Measurements from ENCODE around the gene NTRK3. TPM values are rescaled to one million over a fixed set of nuclear protein-coding genes. Genes with fewer than 3 reads are reported as not detected.

The NTRK3 gene
- total RNA-seq, 6 experiments from 2014 or later, result 0.35 to 0.75 (median 0.46) TPM

DNA sequence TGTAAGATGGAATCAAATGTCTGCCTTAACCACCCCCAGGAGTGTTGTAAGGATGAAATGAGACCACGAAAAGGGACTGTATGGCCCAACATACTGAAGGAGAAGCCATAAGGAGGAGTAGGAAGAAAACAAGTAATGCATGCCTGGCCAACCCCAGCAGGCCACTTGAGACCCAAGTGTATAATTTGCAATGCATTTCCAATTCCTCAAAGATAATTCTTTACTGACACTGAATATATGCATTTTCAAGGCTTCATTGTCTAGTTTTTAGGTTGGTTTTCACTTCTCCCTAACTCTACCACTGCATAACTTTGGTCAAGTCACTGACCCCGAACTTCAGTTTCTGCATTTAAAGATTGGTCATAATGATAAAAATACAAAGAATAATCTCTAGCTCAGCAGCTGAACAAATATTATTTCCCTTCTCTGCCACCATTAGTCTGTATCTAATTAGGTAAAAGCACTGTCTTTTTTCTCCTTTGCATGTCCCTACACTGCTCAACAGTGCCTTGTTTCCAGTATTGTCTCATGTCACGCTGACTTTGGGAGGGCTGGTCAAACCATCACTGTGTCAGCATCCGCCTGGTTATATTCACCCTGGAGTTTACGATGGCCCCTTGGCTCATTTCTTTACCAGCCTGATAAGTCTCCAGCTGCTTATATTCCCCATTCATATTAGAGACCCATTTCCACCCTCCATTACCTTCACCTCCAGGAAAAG, 378.6 kb downstream of the NTRK3 start:
- intact Hi-C loops (cut with DNase I), result no loop called here

DNA sequence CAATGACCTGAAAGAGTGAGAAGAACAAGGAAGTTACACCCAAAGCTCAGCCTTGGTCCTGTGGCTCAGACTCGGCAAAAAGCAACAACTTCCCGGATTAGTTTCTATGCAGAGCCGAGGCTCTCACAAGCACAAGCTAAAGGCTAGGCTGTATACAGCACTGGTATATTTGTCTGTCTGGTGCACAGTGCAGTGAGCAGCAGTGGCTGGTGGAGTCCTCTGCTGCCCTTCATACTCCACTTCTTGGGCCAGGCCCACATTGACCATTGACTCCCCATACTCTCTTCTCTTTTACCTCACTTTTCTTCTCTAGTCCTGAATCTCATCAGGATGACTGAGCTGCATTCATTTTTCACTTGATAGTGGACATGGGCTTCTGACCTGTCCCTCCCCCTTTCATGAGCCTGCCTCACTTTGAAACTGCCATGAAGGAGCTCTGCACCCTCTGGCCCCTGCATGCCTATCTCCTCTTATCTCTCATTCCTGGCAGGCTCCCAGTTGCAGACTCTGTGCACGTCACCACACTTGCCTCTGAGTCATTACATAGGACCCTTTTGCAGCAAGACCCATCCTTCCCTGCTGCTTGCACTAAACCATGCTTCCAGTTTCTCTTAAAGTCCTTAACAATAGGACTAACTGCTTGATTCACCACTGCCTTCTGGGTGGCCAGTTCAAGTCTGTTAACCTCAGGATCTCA, 379.3 kb downstream of the NTRK3 start:
- Histone ChIP-seq H3K4me1 (no peaks in the 10 kb centered on the region), H3K36me3 (no peaks in the 10 kb centered on the region), H3K9me3 (no peaks in the 10 kb centered on the region), H3K27me3 (no peaks in the 10 kb centered on the region), H3K27ac (no peak overlapping the region), H3K4me3 (no peak overlapping the region)
- intact Hi-C loops (cut with DNase I), result no loop called here
- DNase-seq (no peak), ATAC-seq (peak in 3 of 4 donors; percentile 26 to 39 (median 28))
- WGBS (ENCODE audit: insufficient coverage, low coverage, low lambda C conversion rate, missing lambda C conversion rate), result 68% methylated on average over 4 of the region's 4 CpGs
- no peak for TF ChIP-seq POLR2A (IDR thresholded peaks at IDR 0.05)
- TF ChIP-seq, protein P1, sequence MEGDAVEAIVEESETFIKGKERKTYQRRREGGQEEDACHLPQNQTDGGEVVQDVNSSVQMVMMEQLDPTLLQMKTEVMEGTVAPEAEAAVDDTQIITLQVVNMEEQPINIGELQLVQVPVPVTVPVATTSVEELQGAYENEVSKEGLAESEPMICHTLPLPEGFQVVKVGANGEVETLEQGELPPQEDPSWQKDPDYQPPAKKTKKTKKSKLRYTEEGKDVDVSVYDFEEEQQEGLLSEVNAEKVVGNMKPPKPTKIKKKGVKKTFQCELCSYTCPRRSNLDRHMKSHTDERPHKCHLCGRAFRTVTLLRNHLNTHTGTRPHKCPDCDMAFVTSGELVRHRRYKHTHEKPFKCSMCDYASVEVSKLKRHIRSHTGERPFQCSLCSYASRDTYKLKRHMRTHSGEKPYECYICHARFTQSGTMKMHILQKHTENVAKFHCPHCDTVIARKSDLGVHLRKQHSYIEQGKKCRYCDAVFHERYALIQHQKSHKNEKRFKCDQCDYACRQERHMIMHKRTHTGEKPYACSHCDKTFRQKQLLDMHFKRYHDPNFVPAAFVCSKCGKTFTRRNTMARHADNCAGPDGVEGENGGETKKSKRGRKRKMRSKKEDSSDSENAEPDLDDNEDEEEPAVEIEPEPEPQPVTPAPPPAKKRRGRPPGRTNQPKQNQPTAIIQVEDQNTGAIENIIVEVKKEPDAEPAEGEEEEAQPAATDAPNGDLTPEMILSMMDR (IDR thresholded peaks at IDR 0.05), result no peak

More for the DNA sequence above, 378.6 kb downstream of the NTRK3 start:
- 64% methylated on average over 5 of the region's 5 CpGs for WGBS (ENCODE audit: insufficient coverage, low coverage, low lambda C conversion rate, missing lambda C conversion rate)
- ATAC-seq (no peak), DNase-seq (no peak)
- Histone ChIP-seq H3K27ac (no peak overlapping the region), H3K4me3 (no peak overlapping the region), H3K4me1 (no peaks in the 10 kb centered on the region), H3K27me3 (no peaks in the 10 kb centered on the region), H3K36me3 (no peaks in the 10 kb centered on the region), H3K9me3 (no peaks in the 10 kb centered on the region)
- TF ChIP-seq POLR2A (IDR thresholded peaks at IDR 0.05), result no peak
- TF ChIP-seq, protein P1 (IDR thresholded peaks at IDR 0.05), result no peak

DNA sequence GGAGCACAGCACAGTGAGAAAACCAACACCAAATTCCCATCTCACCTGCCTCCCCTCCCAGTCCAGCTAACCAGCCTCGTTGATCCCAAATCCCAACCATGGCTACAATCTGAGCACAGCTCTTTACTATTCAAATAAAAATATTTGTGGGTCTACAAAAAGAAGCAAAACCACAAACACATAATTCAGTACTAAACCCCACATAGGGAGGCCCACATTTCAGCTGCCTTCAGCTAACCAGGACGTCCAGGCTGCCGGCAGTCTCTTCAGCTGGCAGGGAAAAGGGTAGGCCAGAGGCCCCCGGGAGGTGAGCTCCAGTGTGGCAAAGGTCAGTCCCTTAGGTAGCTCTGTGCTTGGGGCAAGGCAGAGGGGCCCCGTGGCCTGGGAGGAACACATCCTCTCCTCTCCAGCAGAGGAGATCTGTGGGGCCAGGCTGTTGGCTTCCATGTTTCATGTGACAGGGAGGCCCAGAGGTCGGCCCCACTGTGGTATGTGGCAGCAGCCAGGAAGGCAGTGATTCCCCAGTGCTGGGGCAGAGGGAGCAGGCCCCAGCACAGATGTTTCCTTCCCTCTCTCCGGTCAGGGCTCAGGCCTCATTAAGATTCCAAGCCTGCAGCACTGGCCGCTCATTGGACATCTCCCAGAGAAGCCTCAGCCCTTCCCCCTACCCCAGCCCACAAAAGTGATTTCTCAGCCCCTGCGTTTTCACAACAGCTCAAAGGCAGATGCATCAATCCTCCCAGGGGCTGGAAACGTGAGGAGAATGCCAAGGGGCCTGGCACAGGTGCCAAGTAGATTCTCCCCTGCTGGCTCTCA, 381.4 kb downstream of the NTRK3 start:
- Histone ChIP-seq H3K4me3 (no peak overlapping the region), H3K27ac (no peak overlapping the region), H3K9me3 (no peaks in the 10 kb centered on the region), H3K27me3 (no peaks in the 10 kb centered on the region), H3K36me3 (no peaks in the 10 kb centered on the region), H3K4me1 (no peaks in the 10 kb centered on the region)
- WGBS (ENCODE audit: insufficient coverage, low coverage, low lambda C conversion rate, missing lambda C conversion rate), result 25% methylated on average over 5 of the region's 10 CpGs
- no peak for TF ChIP-seq POLR2A (IDR thresholded peaks at IDR 0.05)
- TF ChIP-seq, protein P1 (IDR thresholded peaks at IDR 0.05), result no peak
- intact Hi-C loops (cut with DNase I), result no loop called here
- no peak for DNase-seq
- ATAC-seq, result no peak

DNA sequence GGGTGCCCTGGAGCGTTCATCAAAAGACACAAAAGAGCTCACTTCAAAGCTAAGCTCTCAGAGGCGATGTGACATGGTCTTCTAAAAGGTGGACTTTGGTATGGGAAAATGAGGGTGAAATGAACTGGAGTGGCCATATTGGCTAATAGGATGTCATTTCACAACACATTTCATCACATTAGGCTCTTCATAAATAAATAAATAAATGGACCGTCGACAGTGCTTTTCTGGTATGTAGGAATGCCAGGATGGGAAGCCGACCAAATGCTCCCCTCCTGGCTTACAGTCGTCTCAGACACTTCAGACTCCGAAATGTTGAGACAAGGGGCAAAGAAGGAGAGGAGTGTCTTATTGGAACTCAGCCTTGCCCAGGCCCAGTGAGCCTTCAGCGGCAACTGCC, 383.0 kb downstream of the NTRK3 start:
- no peaks in the 10 kb centered on the region for H3K27me3 ChIP-seq
- no peaks in the 10 kb centered on the region for H3K36me3 ChIP-seq
- intact Hi-C loops (cut with DNase I), result no loop called here
- no peak for TF ChIP-seq POLR2A (IDR thresholded peaks at IDR 0.05)
- TF ChIP-seq, protein P1 (IDR thresholded peaks at IDR 0.05), result no peak
- H3K27ac ChIP-seq, result no peak overlapping the region
- no peaks in the 10 kb centered on the region for H3K4me1 ChIP-seq
- H3K9me3 ChIP-seq, result no peaks in the 10 kb centered on the region
- DNase-seq (no peak), ATAC-seq (no peak)
- WGBS (ENCODE audit: insufficient coverage, low coverage, low lambda C conversion rate, missing lambda C conversion rate), result 64% methylated on average over 7 of the region's 8 CpGs
- no peak overlapping the region for H3K4me3 ChIP-seq
